H1 (cell line): ENCODE data around the gene TSN. TPM values are rescaled to one million over a fixed set of nuclear protein-coding genes. Genes with fewer than 3 reads are reported as not detected.

Experiments used
- CTCF ChIA-PET: fragments of 300-600 bp; sonication (Branson Sonifier 250); formaldehyde crosslinking; loops from one replicate; lab custom pipeline; 2021; ENCODE audit not compliant: partially characterized antibody; lab: Charles Lee
- POLR2A ChIA-PET: fragments of 300-600 bp; sonication (Branson Sonifier 250); formaldehyde crosslinking; loops from one replicate; lab custom pipeline; 2021; ENCODE audit warnings: inconsistent platforms; ENCODE audit not compliant: partially characterized antibody; lab: Charles Lee
- DNase-seq, 2 experiments: peaks; one replicate each; pipeline versions ENCODE4 v3.0.0 to v3.0.0-alpha.2; 2010 to 2022; ENCODE audit warnings: low spot score in 2 of 2, low read depth in 1 of 2, mixed read lengths in 1 of 2
- FAIRE-seq: peaks from 2 replicates; lab custom pipeline; 2011; peaks lifted over from hg19 to GRCh38; lab: Jason Lieb, UNC
- H2AFZ ChIP-seq: 2 replicates; pipeline ENCODE4 v1.8.1; 2012; ENCODE audit warnings: low read length, inconsistent platforms
- H2AK5ac ChIP-seq: 2 replicates; pipeline ENCODE4 v1.6.1; 2013; ENCODE audit warnings: low read depth, low read length
- H2BK120ac ChIP-seq: replicated peaks from 2 replicates; pipeline ENCODE3; 2013; ENCODE audit warnings: low read depth, low read length, inconsistent platforms
- H2BK12ac ChIP-seq: 2 replicates; pipeline ENCODE4 v1.6.1; 2013; ENCODE audit warnings: low read depth, low read length
- H2BK15ac ChIP-seq: 2 replicates; pipeline ENCODE4 v1.6.1; 2013; ENCODE audit warnings: low read length
- H2BK20ac ChIP-seq: 2 replicates; pipeline ENCODE4 v1.6.1; 2013; ENCODE audit warnings: low read length
- H2BK5ac ChIP-seq: 2 replicates; pipeline ENCODE4 v1.6.1; 2013; ENCODE audit warnings: low read depth, low read length
- H3K14ac ChIP-seq: 2 replicates; pipeline ENCODE4 v1.6.1; 2013; ENCODE audit warnings: inconsistent platforms; ENCODE audit not compliant: insufficient read length
- H3K18ac ChIP-seq: 2 replicates; pipeline ENCODE4 v1.6.1; 2013; ENCODE audit warnings: low read length; ENCODE audit errors: extremely low read depth
- H3K23ac ChIP-seq: 2 replicates; pipeline ENCODE4 v1.6.1; 2013; ENCODE audit warnings: inconsistent platforms; ENCODE audit not compliant: insufficient read length
- H3K23me2 ChIP-seq: 2 replicates; pipeline ENCODE4 v1.6.1; 2013; ENCODE audit warnings: low read depth, low read length
- H3K27ac ChIP-seq: 2 replicates; pipeline ENCODE4 v1.6.1; 2011; ENCODE audit warnings: low read depth, low read length, inconsistent platforms
- H3K27me3 ChIP-seq, 4 experiments: replicated peaks in 1 of 4; 1 replicate in 1 of 4; 2 replicates in 3 of 4; pipeline versions ENCODE4 v1.6.1 to v1.8.1; 2011 to 2013; ENCODE audit warnings: low read length in 3 of 4, mild to moderate bottlenecking in 3 of 4, inconsistent platforms in 2 of 4, mixed read lengths in 2 of 4, moderate library complexity in 1 of 4; ENCODE audit not compliant: control insufficient read depth in 3 of 4, insufficient read depth in 3 of 4; ENCODE audit errors: extremely low read depth in 1 of 4
- H3K36me3 ChIP-seq, 4 experiments: 2 replicates each; pipeline versions ENCODE4 v1.6.1 to v1.8.1; 2011 to 2013; ENCODE audit warnings: mild to moderate bottlenecking in 4 of 4, low read length in 3 of 4, moderate library complexity in 2 of 4, control low read depth in 1 of 4, inconsistent platforms in 1 of 4; ENCODE audit not compliant: insufficient read depth in 4 of 4, control insufficient read depth in 2 of 4
- H3K4ac ChIP-seq: replicated peaks from 2 replicates; pipeline ENCODE3; 2013; ENCODE audit warnings: low read length, low read depth, mixed read lengths, inconsistent platforms; ENCODE audit not compliant: insufficient read length
- H3K4me1 ChIP-seq, 4 experiments: replicated peaks in 1 of 4; 1 replicate in 1 of 4; 2 replicates in 3 of 4; pipeline versions ENCODE4 v1.6.1 to v1.8.1; 2011 to 2013; ENCODE audit warnings: low read length in 3 of 4, inconsistent platforms in 2 of 4, mixed read lengths in 1 of 4; ENCODE audit not compliant: insufficient read depth in 4 of 4, control insufficient read depth in 3 of 4
- H3K4me2 ChIP-seq, 2 experiments: 2 replicates each; pipeline versions ENCODE4 v1.6.1 to v1.8.1; 2011 to 2013; ENCODE audit warnings: low read depth in 2 of 2, low read length in 2 of 2, control low read depth in 1 of 2, inconsistent platforms in 1 of 2, mild to moderate bottlenecking in 1 of 2; ENCODE audit not compliant: insufficient read depth in 1 of 2
- H3K4me3 ChIP-seq, 4 experiments: fragments of 200-600, 300-600 bp in 1 of 4; sonication (generic), shearing (Covaris generic), sonication (Bioruptor Twin) in 1 of 4; 2 replicates each; pipeline versions ENCODE4 v1.5.1 to v1.8.1; 2011 to 2016; ENCODE audit warnings: low read length in 4 of 4, low read depth in 3 of 4, control low read depth in 2 of 4, inconsistent platforms in 2 of 4, mild to moderate bottlenecking in 2 of 4, mixed read lengths in 1 of 4, moderate library complexity in 1 of 4; ENCODE audit not compliant: insufficient read depth in 2 of 4; ENCODE audit errors: extremely low read depth in 1 of 4
- H3K56ac ChIP-seq: replicated peaks from 2 replicates; pipeline ENCODE3; 2013; ENCODE audit warnings: low read depth, mild to moderate bottlenecking, mixed read lengths, low read length, inconsistent platforms; ENCODE audit not compliant: insufficient read length
- H3K79me1 ChIP-seq: 2 replicates; pipeline ENCODE4 v1.6.1; 2013; ENCODE audit warnings: low read depth, low read length, control low read depth
- H3K79me2 ChIP-seq, 2 experiments: 2 replicates each; pipeline versions ENCODE4 v1.6.1 to v1.8.1; 2012 to 2013; ENCODE audit warnings: low read length in 2 of 2, mild to moderate bottlenecking in 2 of 2, inconsistent platforms in 1 of 2; ENCODE audit not compliant: insufficient read depth in 2 of 2, control insufficient read depth in 1 of 2
- H3K9ac ChIP-seq, 4 experiments: replicated peaks in 1 of 4; 1 replicate in 1 of 4; 2 replicates in 3 of 4; pipeline versions ENCODE4 v1.6.1 to v1.8.1; 2011 to 2013; ENCODE audit warnings: low read depth in 3 of 4, low read length in 3 of 4, control low read depth in 2 of 4, mild to moderate bottlenecking in 2 of 4, moderate library complexity in 2 of 4, inconsistent platforms in 1 of 4; ENCODE audit errors: extremely low read depth in 1 of 4
- H3K9me3 ChIP-seq, 2 experiments: 2 replicates each; pipeline versions ENCODE4 v1.6.1 to v1.8.1; 2012 to 2013; ENCODE audit warnings: mild to moderate bottlenecking in 2 of 2, moderate library complexity in 2 of 2, control low read depth in 1 of 2, inconsistent platforms in 1 of 2, low read depth in 1 of 2, low read length in 1 of 2, mixed read lengths in 1 of 2; ENCODE audit not compliant: insufficient read depth in 2 of 2
- H4K20me1 ChIP-seq, 2 experiments: replicated peaks in 1 of 2; 2 replicates each; pipeline versions ENCODE3 to v1.8.1; 2011 to 2013; ENCODE audit warnings: inconsistent platforms in 2 of 2, low read length in 2 of 2, mild to moderate bottlenecking in 1 of 2; ENCODE audit not compliant: insufficient read depth in 2 of 2, control insufficient read depth in 1 of 2
- H4K5ac ChIP-seq: 2 replicates; pipeline ENCODE4 v1.6.1; 2013; ENCODE audit warnings: low read length, low read depth, mixed read lengths, inconsistent platforms; ENCODE audit not compliant: insufficient read length
- H4K8ac ChIP-seq: 2 replicates; pipeline ENCODE4 v1.8.0; 2013; ENCODE audit warnings: mild to moderate bottlenecking, moderate library complexity, low read length, inconsistent platforms; ENCODE audit not compliant: insufficient read depth; ENCODE audit errors: extremely low read depth
- H4K91ac ChIP-seq: replicated peaks from 2 replicates; pipeline ENCODE3; 2013; ENCODE audit warnings: low read length, mixed read lengths, inconsistent platforms; ENCODE audit not compliant: insufficient read length
- ATF3 ChIP-seq: IDR thresholded peaks from 2 replicates; pipeline ENCODE4 v1.6.1; 2011; ENCODE audit warnings: low read depth, mild to moderate bottlenecking, low read length; ENCODE audit not compliant: insufficient read depth
- BCL11A ChIP-seq, 2 experiments: IDR thresholded peaks; one replicate each; pipeline ENCODE4 v1.6.1; 2011; ENCODE audit warnings: low read depth in 2 of 2, low read length in 2 of 2, mild to moderate bottlenecking in 2 of 2
- CREB1 ChIP-seq: IDR thresholded peaks from 2 replicates; pipeline ENCODE4 v1.6.1; 2012; ENCODE audit warnings: inconsistent platforms
- FOSL1 ChIP-seq: IDR thresholded peaks from 2 replicates; pipeline ENCODE4 v1.6.1; 2011; ENCODE audit warnings: mild to moderate bottlenecking, low read depth, low read length, moderate library complexity; ENCODE audit not compliant: insufficient read depth
- JUND ChIP-seq: IDR thresholded peaks from 2 replicates; pipeline ENCODE4 v1.6.1; 2011; ENCODE audit warnings: mild to moderate bottlenecking, improper control_type of control experiment, low read length
- RFX5 ChIP-seq: IDR thresholded peaks from 2 replicates; pipeline ENCODE4 v1.6.1; 2011; ENCODE audit warnings: low read depth, low read length, improper control_type of control experiment, borderline replicate concordance
- RXRA ChIP-seq: IDR thresholded peaks from 2 replicates; pipeline ENCODE4 v1.6.1; 2011; ENCODE audit warnings: low read depth, mild to moderate bottlenecking, low read length, moderate library complexity; ENCODE audit not compliant: insufficient read depth
- SRF ChIP-seq: IDR thresholded peaks from 2 replicates; pipeline ENCODE4 v1.6.1; 2011; ENCODE audit warnings: mild to moderate bottlenecking, low read depth, low read length, moderate library complexity
- TCF12 ChIP-seq: IDR thresholded peaks from 2 replicates; pipeline ENCODE4 v1.6.1; 2011; ENCODE audit warnings: low read depth, mild to moderate bottlenecking, low read length
- USF2 ChIP-seq: IDR thresholded peaks from 2 replicates; pipeline ENCODE4 v1.6.1; 2011; ENCODE audit warnings: low read length, improper control_type of control experiment
- WGBS, 2 experiments: shearing (Covaris generic) in 1 of 2; methylation state at CpG; one replicate each; pipeline versions ENCODE4 v1.1.6 to v1.1.7; 2013 to 2015; ENCODE audit warnings: low lambda C conversion rate in 2 of 2, mixed read lengths in 2 of 2, inconsistent platforms in 1 of 2, low coverage in 1 of 2, missing lambda C conversion rate in 1 of 2; ENCODE audit not compliant: insufficient replicate concordance in 2 of 2, insufficient coverage in 1 of 2, insufficient read length in 1 of 2; ENCODE audit errors: extremely low coverage in 1 of 2, missing lambda C conversion rate in 1 of 2; 5-methylcytosine and 5-hydroxymethylcytosine counted together
- polyA plus RNA-seq, 7 experiments: library from polyadenylated mRNA; depleted of rRNA in 3 of 7; stranded (reverse) in 5 of 7; unstranded in 2 of 7; fragments of >200 nt in 5 of 7; fragments of 200-250 nt in 2 of 7; gene quantifications; 1 replicate in 5 of 7; 2 replicates in 1 of 7; 4 replicates in 1 of 7; pipeline versions ENCODE4 v1.2.1 to v1.2.3, GENCODE V29; 2011 to 2013; ENCODE audit warnings: missing spikeins in 2 of 7, mixed read lengths in 2 of 7
- total RNA-seq: library from RNA; stranded (reverse); fragmentation: NEBNext Ultra II Directional; extraction: Animal tissue kit (Norgen Biotek cat#: 25700); gene quantifications from 2 replicates; pipeline ENCODE4 v1.2.1, GENCODE V29; 2021

The TSN gene
- total and polyA plus RNA-seq, 2 of the 8 experiments (the other 6 are each of a cell fraction or from before 2014, with no cell fraction given), result 44.4 to 96.1 TPM

- H2BK20ac ChIP-seq, result no peak overlapping the region
- FAIRE-seq, result no peak
- H2BK5ac ChIP-seq, result no peak overlapping the region
- H3K27me3 ChIP-seq, result no peaks in the 10 kb centered on the region
- no peaks in the 10 kb centered on the region for H3K79me1 ChIP-seq
- TF ChIP-seq SRF, result no peak
- TF ChIP-seq JUND, result no peak
- no peak for TF ChIP-seq BCL11A (IDR thresholded peaks at IDR 0.05; ENCODE audit: low read depth in 2 of 2, low read length in 2 of 2)
- TF ChIP-seq CREB1, result no peak
- no peak for TF ChIP-seq RXRA
- TF ChIP-seq FOSL1, result no peak
- TF ChIP-seq RFX5, result no peak
- no peak for TF ChIP-seq TCF12
- TF ChIP-seq USF2, result no peak
- no peak for TF ChIP-seq ATF3
- no peaks in the 10 kb centered on the region for H3K36me3 ChIP-seq
- H3K56ac ChIP-seq, result no peak overlapping the region
- no peaks in the 10 kb centered on the region for H3K23me2 ChIP-seq
- H2BK120ac ChIP-seq, result no peak overlapping the region
- 73% methylated on average over 7 of the region's 7 CpGs; no CpG with 5 or more reads in 1 of the 2 experiments for WGBS, 2 experiments
- no peak overlapping the region for H3K23ac ChIP-seq
- no peaks in the 10 kb centered on the region for H4K20me1 ChIP-seq
- no peak overlapping the region for H3K14ac ChIP-seq
- no peak overlapping the region for H4K8ac ChIP-seq
- 0 out of 2 replicates have a peak overlapping the region, but pooled peaks have one; percentile 50 for H2BK12ac ChIP-seq
- DNase-seq, result no peak
- H3K18ac ChIP-seq, result no peak overlapping the region
- ChIA-PET POLR2A (interaction anchor here (1.5 kb wide), 1 partner anchor 9 kb away, joined by 4 read pairs; no protein-coding TSS in a partner anchor), CTCF (no interaction called here)
- H4K5ac ChIP-seq, result no peak overlapping the region
- no peak overlapping the region for H4K91ac ChIP-seq
- peaks cover 0 to 5% (median 0%) of the 10 kb centered on the region in 4 experiments; a peak in 2 of 7 replicates for H3K4me1 ChIP-seq
- H3K9me3 ChIP-seq, result no peaks in the 10 kb centered on the region
- no peak overlapping the region for H2AFZ ChIP-seq
- H3K4ac ChIP-seq, result no peak overlapping the region
- no peaks in the 10 kb centered on the region for H3K79me2 ChIP-seq
- no peak overlapping the region for H3K4me3 ChIP-seq
- H3K9ac ChIP-seq, result no peak overlapping the region
- peak overlapping the region; percentile 46; the same call in 1 of the 2 replicates for H2BK15ac ChIP-seq
- H3K27ac ChIP-seq, result no peak overlapping the region
- H3K4me2 ChIP-seq, result no peak overlapping the region
- no peak overlapping the region for H2AK5ac ChIP-seq
These were observed 61.3 kb downstream of the TSN start for GRCh38 chr2:121816797-121817196.
